AG10803 (cell line): Measurements from ENCODE around the gene DIAPH2.

Experiments used
- DNase-seq: peaks from one replicate; pipeline ENCODE4 v3.0.0; 2010; ENCODE audit warnings: low read depth
- H3K4me3 ChIP-seq: 2 replicates; pipeline ENCODE4 v1.5.1; 2011; ENCODE audit warnings: mild to moderate bottlenecking, low read length, control low read depth
- TF ChIP-seq, protein P1 (sequence below): conservative IDR thresholded peaks from 2 replicates; pipeline ENCODE4 v1.5.1; 2011; ENCODE audit warnings: mild to moderate bottlenecking, low read length, control low read depth, inconsistent platforms

Gene DIAPH2

DNA sequence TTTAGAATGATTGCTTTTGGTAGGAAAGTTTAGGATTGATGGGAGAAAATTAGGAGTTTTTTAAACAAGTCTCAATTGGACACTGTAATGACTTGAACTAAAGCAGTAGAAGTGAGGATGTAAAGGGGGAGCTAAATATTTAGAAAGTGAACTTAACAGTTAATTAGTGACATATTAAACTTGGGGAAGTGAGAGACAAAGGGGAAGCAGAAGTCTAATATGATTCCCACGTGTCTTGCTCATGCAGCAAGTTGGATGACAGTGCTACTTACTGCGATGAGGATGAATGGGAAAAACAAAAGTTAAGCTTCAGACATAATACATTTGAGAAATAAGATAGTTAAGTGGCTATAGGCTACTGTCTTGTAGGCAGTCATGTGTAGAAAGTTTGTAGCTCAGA is 309.5 kb downstream of the DIAPH2 start:
- H3K4me3 ChIP-seq: no peak overlapping the region
- TF ChIP-seq, protein P1, sequence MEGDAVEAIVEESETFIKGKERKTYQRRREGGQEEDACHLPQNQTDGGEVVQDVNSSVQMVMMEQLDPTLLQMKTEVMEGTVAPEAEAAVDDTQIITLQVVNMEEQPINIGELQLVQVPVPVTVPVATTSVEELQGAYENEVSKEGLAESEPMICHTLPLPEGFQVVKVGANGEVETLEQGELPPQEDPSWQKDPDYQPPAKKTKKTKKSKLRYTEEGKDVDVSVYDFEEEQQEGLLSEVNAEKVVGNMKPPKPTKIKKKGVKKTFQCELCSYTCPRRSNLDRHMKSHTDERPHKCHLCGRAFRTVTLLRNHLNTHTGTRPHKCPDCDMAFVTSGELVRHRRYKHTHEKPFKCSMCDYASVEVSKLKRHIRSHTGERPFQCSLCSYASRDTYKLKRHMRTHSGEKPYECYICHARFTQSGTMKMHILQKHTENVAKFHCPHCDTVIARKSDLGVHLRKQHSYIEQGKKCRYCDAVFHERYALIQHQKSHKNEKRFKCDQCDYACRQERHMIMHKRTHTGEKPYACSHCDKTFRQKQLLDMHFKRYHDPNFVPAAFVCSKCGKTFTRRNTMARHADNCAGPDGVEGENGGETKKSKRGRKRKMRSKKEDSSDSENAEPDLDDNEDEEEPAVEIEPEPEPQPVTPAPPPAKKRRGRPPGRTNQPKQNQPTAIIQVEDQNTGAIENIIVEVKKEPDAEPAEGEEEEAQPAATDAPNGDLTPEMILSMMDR: no peak
- DNase-seq: no peak

DNA sequence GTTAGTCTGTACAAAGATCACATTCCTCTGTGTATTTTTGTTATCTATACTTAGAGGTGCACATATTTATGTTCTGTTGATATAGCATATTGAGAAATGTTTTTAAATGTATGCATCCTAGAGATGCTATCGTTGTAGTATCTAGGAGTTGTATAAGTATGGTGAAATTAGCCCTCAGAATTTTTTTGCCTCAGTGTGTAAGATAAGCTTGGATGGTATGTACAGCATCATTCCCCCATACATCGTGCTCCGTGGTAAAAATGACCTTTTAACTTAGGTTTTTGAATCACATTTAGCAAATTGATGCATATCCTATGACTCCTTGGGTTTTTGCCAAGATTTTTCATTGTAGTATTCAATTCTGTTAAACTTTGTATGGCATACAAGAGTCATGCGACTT is 312.6 kb downstream of the DIAPH2 start:
- no peak overlapping the region for H3K4me3 ChIP-seq
- DNase-seq: no peak
- TF ChIP-seq, protein P1: no peak

DNA sequence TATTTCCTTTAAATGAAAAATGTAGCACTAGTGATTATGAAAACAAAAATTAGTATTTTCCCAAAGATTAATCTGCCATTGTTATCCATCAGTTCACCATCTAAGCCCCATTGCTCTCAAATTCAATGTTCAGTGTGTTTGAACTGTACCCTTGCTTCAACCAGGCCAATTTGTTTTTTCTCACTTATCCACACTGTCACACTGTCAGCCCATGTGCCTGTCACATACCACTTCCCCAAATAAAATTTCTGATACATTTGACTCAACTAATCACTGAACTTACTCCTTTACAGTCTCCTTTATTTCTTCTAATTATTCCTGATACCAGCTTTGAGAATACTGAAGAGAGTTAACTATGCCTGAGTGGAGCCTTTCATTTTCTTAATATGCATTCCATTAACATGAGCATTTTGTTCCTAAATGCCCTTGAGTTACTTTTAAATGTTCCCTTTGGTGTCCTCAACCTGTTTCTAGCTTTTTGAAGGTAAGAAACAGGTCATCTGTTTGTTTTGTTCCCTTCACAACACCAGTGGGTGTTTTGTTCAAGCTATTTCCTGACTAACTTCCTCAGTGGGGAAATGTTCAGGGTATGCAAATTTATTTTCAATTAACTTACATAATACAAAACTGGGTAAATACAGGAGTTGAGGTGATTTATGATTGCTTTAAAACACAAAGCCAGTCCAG is 316.2 kb downstream of the DIAPH2 start:
- no peak overlapping the region for H3K4me3 ChIP-seq
- DNase-seq: no peak
- TF ChIP-seq, protein P1: no peak

DNA sequence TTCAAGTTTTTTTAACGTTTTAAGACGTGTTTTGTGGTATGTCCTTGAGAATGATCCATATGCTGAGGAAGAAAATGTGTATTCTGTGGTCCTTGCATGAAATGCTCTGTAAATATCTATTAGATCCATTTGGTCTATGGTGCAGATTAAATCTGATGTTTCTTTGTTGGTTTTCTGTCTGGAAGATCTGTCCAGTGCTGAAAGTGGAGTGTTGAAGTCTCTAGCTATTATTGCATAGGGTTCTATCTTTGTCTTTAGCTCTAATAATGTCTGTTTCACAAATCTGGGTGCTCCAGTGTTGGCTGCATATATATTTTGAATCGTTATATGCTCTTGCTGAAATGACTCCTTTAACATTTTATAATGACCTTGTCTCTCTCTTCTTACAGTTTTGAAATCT is 321.5 kb downstream of the DIAPH2 start:
- no peak for DNase-seq
- no peak overlapping the region for H3K4me3 ChIP-seq
- TF ChIP-seq, protein P1: no peak

DNA sequence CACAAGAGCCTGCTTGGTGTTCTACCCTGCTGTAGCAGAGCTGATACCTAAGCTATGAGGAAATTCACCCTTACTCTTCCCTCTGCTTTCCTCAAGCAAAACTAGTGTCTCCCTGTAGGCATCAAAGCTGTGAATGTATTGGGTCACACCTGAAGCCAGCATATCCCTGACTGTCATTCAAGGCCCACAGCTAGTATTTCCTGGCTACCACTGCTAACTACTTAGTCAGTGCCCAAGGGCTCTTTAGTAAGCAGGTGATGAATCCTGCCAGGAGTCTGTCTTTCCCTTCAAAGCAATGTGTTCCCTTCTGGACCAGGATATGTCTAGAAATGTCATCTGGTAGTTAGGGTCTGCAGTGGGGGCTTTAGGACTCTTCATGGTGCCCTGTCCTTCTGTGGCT is 324.7 kb downstream of the DIAPH2 start:
- H3K4me3 ChIP-seq: no peak overlapping the region
- TF ChIP-seq, protein P1: no peak
- DNase-seq: no peak

DNA sequence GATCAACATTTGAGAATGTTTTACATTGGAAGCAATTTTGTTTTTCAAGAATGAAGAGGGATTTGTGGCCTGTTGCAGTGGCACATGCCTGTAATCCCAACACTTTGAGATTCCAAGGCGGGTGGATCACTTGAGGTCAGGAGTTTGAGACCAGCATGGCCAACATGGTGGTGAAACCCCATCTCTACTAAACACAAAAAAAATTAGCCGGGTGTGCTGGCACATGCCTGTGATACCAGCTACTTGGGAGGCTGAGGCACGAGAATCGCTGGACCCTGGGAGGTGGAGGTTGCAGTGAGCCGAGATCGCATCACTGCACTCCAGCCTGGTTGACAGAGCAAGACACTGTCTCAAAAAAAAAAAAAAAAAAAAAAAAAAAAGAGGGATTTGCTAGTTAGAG is 326.9 kb downstream of the DIAPH2 start:
- no peak overlapping the region for H3K4me3 ChIP-seq
- TF ChIP-seq, protein P1: no peak

DNA sequence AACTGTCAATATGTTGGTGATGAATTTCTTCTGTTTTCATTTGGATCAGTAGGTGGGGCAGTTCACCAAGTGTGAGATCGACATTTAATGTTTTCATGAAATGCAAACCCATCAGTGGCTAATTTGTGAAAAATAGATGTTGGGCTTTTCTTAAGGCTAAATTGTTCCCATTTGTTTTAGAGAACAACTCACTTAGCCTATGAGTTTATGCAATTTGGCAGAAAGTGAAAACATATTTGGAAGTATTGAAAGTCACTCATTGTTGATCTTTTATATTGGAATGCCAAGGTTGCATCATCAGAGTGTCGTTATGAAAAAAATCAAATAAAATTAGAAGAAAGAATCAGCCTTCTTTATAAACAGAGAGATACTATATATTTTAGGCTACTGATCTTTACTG is 331.5 kb downstream of the DIAPH2 start:
- no peak overlapping the region for H3K4me3 ChIP-seq
- TF ChIP-seq, protein P1: 0 out of 2 replicates have a peak, but pooled peaks have one; percentile 5
- DNase-seq: peak; percentile 12

More for the DNA sequence above, 326.9 kb downstream of the DIAPH2 start:
- no peak for DNase-seq
